ENCODE data around the gene RAB3B. TPM values are rescaled to one million over a fixed set of nuclear protein-coding genes. Genes with fewer than 3 reads are reported as not detected.
"Not testable (repeated sequence)": the region's sequence is repeated elsewhere in the genome, so short reads cannot be mapped to it uniquely, and the experiment has no call there.

Gene RAB3B
- total RNA-seq, 1 donor from 2014 or later: 8.2 TPM

- Mint-ChIP-seq H3K4me1 (ENCODE audit: unreplicated experiment) (peaks cover 36% of the 10 kb centered on the region), H3K9me3 (ENCODE audit: unreplicated experiment) (no peaks in the 10 kb centered on the region), H3K27me3 (ENCODE audit: unreplicated experiment) (no peaks in the 10 kb centered on the region), H3K4me3 (ENCODE audit: unreplicated experiment) (no peak overlapping the region), H3K27ac (ENCODE audit: unreplicated experiment) (peak overlapping the region; percentile 52), H3K36me3 (ENCODE audit: unreplicated experiment) (no peaks in the 10 kb centered on the region)
- TF ChIP-seq CTCF (IDR thresholded peaks at IDR 0.05): no peak
- DNase-seq (ENCODE audit: extremely low spot score, unreplicated experiment): no peak
Measured at GRCh38 chr1:51899022-51899421, 91.5 kb downstream of the RAB3B start.

DNA sequence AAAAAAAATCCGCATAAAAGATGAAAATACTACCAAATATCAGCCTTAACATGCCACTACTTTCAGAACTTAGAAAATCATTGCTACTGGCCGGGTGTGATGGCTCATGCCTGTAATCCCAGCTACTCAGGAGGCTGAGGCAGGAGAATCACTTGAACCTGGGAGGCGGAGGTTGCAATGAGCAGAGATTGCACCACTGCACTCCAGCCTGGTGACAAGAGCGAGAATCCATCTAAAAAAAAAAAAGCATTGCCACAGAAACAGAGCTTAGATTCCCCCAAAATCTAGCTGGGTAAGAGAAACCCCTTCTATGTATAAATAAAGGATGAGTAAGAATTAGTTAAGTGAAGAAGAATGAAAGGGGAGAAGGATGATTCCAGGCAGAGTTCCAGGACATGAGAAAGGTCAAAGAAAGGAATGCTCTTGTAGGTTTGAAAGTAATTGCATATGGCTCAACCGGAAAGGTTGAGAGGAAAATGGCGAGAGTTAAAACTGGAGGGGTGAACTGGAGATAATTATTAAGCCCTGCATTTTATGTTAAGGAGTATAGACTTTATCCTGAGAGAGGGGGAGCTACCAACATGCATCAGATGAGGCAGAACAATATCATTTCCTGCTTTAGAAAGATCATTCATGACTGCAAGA is 92.3 kb downstream of the RAB3B start:
- Mint-ChIP-seq H3K4me3 (ENCODE audit: unreplicated experiment) (peak overlapping the region; percentile 36), H3K36me3 (ENCODE audit: unreplicated experiment) (no peaks in the 10 kb centered on the region), H3K4me1 (ENCODE audit: unreplicated experiment) (peaks cover 36% of the 10 kb centered on the region), H3K27ac (ENCODE audit: unreplicated experiment) (peak overlapping the region; percentile 92), H3K27me3 (ENCODE audit: unreplicated experiment) (no peaks in the 10 kb centered on the region), H3K9me3 (ENCODE audit: unreplicated experiment) (no peaks in the 10 kb centered on the region)
- no peak for DNase-seq (ENCODE audit: extremely low spot score, unreplicated experiment)
- TF ChIP-seq CTCF (IDR thresholded peaks at IDR 0.05): no peak

GRCh38 chr1:51897699-51898031 is 92.8 kb downstream of the RAB3B start:
- TF ChIP-seq CTCF (IDR thresholded peaks at IDR 0.05): no peak
- DNase-seq (ENCODE audit: extremely low spot score, unreplicated experiment): no peak
- no peaks in the 10 kb centered on the region for H3K36me3 Mint-ChIP-seq (ENCODE audit: unreplicated experiment)
- peak overlapping the region; percentile 42 for H3K4me3 Mint-ChIP-seq (ENCODE audit: unreplicated experiment)
- no peaks in the 10 kb centered on the region for H3K9me3 Mint-ChIP-seq (ENCODE audit: unreplicated experiment)
- no peaks in the 10 kb centered on the region for H3K27me3 Mint-ChIP-seq (ENCODE audit: unreplicated experiment)
- H3K4me1 Mint-ChIP-seq (ENCODE audit: unreplicated experiment): peaks cover 36% of the 10 kb centered on the region
- H3K27ac Mint-ChIP-seq (ENCODE audit: unreplicated experiment): peak overlapping the region; percentile 92

DNA sequence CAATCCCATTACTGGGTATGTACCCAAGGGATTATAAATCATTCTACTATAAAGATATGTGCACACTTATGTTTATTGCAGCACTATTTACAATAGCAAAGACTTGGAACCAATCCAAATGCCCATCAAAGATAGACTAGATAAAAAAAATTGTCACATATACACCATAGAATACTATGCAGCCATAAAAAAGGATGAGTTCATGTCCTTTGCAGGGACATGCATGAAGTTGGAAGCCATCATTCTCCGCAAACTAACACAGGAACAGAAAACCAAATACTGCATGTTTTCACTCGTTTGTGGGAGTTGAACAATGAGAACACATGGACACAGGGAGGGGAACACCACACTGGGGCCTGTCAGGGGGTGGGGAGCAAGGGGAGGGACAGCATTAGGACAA is 95.8 kb downstream of the RAB3B start:
- H3K4me1 Mint-ChIP-seq (ENCODE audit: unreplicated experiment): peaks cover 33% of the 10 kb centered on the region
- H3K36me3 Mint-ChIP-seq (ENCODE audit: unreplicated experiment); H3K4me3 Mint-ChIP-seq (ENCODE audit: unreplicated experiment); H3K9me3 Mint-ChIP-seq (ENCODE audit: unreplicated experiment); H3K27me3 Mint-ChIP-seq (ENCODE audit: unreplicated experiment); DNase-seq (ENCODE audit: extremely low spot score, unreplicated experiment); H3K27ac Mint-ChIP-seq (ENCODE audit: unreplicated experiment): not testable (repeated sequence)

DNA sequence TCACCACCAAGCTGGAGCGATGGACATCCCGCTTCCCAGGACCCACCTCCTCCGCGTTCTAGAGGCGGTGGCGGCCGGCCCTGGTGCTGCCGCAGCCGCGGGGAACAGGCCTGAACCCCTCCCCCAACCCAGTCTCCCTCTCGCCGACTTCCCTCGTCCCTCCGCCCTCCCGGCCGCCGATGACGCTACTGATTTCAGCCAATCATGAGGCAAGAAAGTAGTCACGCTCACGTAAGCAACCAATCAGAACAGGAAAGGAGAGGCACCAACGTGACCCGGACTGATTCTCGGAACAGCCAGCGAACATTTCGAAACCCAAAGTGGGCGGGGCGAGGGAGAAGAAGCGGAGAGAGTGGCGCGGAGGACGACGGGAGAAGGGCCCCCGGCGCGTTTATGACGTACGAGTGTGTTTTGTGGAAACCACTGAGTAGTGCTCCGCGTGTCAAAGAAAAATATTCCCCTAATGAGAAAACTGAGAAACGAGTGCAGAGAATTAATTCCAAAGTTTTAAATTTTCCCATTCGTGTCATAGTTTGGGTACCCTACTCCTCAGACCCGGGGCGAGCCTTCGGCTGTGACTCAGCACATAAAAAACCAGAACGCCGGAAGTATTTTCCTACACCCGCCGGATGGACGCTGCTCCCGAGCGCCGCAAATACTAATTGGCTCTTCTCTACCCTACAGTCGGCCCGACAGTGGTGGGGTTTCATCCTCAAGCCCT is 111.7 kb downstream of the RAB3B start, which contains the start of gene NRDC:
Gene NRDC (minus strand): TSS at position 112 of the 721 bp plus-strand sequence. CDS start 112 bp downstream, outside the sequence.
- H3K27me3 Mint-ChIP-seq (ENCODE audit: unreplicated experiment): peaks cover 14% of the 10 kb centered on the region
- no peaks in the 10 kb centered on the region for H3K9me3 Mint-ChIP-seq (ENCODE audit: unreplicated experiment)
- H3K4me3 Mint-ChIP-seq (ENCODE audit: unreplicated experiment): no peak within 1 kb of the TSS
- peaks cover 3% of the 10 kb centered on the region for H3K36me3 Mint-ChIP-seq (ENCODE audit: unreplicated experiment)
- DNase-seq (ENCODE audit: extremely low spot score, unreplicated experiment): peak; percentile 99
- TF ChIP-seq CTCF (IDR thresholded peaks at IDR 0.05): no peak
- no peak within 1 kb of the TSS for H3K27ac Mint-ChIP-seq (ENCODE audit: unreplicated experiment)
- H3K4me1 Mint-ChIP-seq (ENCODE audit: unreplicated experiment): peaks cover 19% of the 10 kb centered on the region

All from osteocyte (in vitro differentiated cells).